ENCODE data around the gene PRPS2.

PRPS2 gene

GRCh38 chrX:12817528-12817927, 26.3 kb downstream of the PRPS2 start:
- no peak for DNase-seq (ENCODE audit: low spot score)

- DNase-seq (ENCODE audit: low spot score) = no peak
Measured at GRCh38 chrX:12819222-12819621, 28.0 kb downstream of the PRPS2 start.

- no peak for DNase-seq (ENCODE audit: low spot score)
Measured at GRCh38 chrX:12820737-12821136, 29.5 kb downstream of the PRPS2 start.

GRCh38 chrX:12824944-12825343, 33.7 kb downstream of the PRPS2 start:
- no peak for DNase-seq (ENCODE audit: low spot score)

GRCh38 chrX:12825801-12826200, 34.6 kb downstream of the PRPS2 start:
- no peak for DNase-seq (ENCODE audit: low spot score)

- no peak for DNase-seq (ENCODE audit: low spot score)
Measured at GRCh38 chrX:12843061-12843667, 52.0 kb downstream of the PRPS2 start.

- no peak for DNase-seq (ENCODE audit: low spot score)
Measured at GRCh38 chrX:12843668-12844279, 52.6 kb downstream of the PRPS2 start.

- no peak for DNase-seq (ENCODE audit: low spot score)
Measured at GRCh38 chrX:12844319-12844718, 53.1 kb downstream of the PRPS2 start.

GRCh38 chrX:12865359-12865758, 74.1 kb downstream of the PRPS2 start:
- no peak for DNase-seq (ENCODE audit: low spot score)

GRCh38 chrX:12866451-12867377, 75.5 kb downstream of the PRPS2 start, which contains the start of gene TLR7:
TSS of gene TLR7 (plus strand) at chrX:12867072. CDS start at chrX:12867579, 507 bp downstream.
- DNase-seq (ENCODE audit: low spot score) = no peak

GRCh38 chrX:12867685-12868084, 76.5 kb downstream of the PRPS2 start:
- no peak for DNase-seq (ENCODE audit: low spot score)

GRCh38 chrX:12868747-12869146, 77.5 kb downstream of the PRPS2 start:
- no peak for DNase-seq (ENCODE audit: low spot score)

- DNase-seq (ENCODE audit: low spot score) = no peak
Measured at GRCh38 chrX:12871257-12871656, 80.0 kb downstream of the PRPS2 start.

- DNase-seq (ENCODE audit: low spot score) = no peak
Measured at GRCh38 chrX:12872741-12873140, 81.5 kb downstream of the PRPS2 start.
